NCI-H2196 (cell line): Measurements from ENCODE around the gene ITGAD.
A peak's percentile ranks its signal among the peaks of the same experiment; 100 is the strongest.

ENCODE experiments used
- DNase-seq: peaks from one replicate; lab custom pipeline; 2025; ENCODE audit not compliant: unreplicated experiment; lab: John Stamatoyannopoulos, UW

ITGAD gene

GRCh38 chr16:31458844-31459686 is 65.9 kb downstream of the ITGAD start, which contains the start of gene ARMC5:
Gene ARMC5 (plus strand): TSS chr16:31459501. CDS start chr16:31459525, 24 bp downstream.
- DNase-seq: peak; percentile 97

- DNase-seq: peak; percentile 99
Observed at GRCh38 chr16:31459687-31460581, 66.8 kb downstream of the ITGAD start.

GRCh38 chr16:31460582-31461002 is 67.5 kb downstream of the ITGAD start:
- peak; percentile 45 for DNase-seq

GRCh38 chr16:31461201-31461920 is 68.2 kb downstream of the ITGAD start:
- no peak for DNase-seq

- DNase-seq: no peak
Observed at GRCh38 chr16:31461921-31462804, 69.0 kb downstream of the ITGAD start.

- no peak for DNase-seq
Observed at GRCh38 chr16:31464348-31464769, 71.2 kb downstream of the ITGAD start.

- DNase-seq: no peak
Observed at GRCh38 chr16:31464781-31465260, 71.7 kb downstream of the ITGAD start.

GRCh38 chr16:31465788-31466370 is 72.7 kb downstream of the ITGAD start:
- no peak for DNase-seq

- no peak for DNase-seq
Observed at GRCh38 chr16:31466381-31466841, 73.3 kb downstream of the ITGAD start.

GRCh38 chr16:31467151-31467773 is 74.1 kb downstream of the ITGAD start:
- no peak for DNase-seq

GRCh38 chr16:31467858-31468257 is 74.7 kb downstream of the ITGAD start:
- no peak for DNase-seq

GRCh38 chr16:31470615-31471014 is 77.5 kb downstream of the ITGAD start:
- no peak for DNase-seq

- DNase-seq: no peak
Observed at GRCh38 chr16:31471241-31471874, 78.2 kb downstream of the ITGAD start.

- DNase-seq: no peak
Observed at GRCh38 chr16:31471875-31472708, 79.0 kb downstream of the ITGAD start, which contains the start of gene TGFB1I1. Gene TGFB1I1 (plus strand): TSS chr16:31472152. CDS start chr16:31472189, 37 bp downstream.

GRCh38 chr16:31472709-31473203 is 79.6 kb downstream of the ITGAD start:
- peak; percentile 98 for DNase-seq

- no peak for DNase-seq
Observed at GRCh38 chr16:31473264-31473984, 80.3 kb downstream of the ITGAD start.
